ENCODE data around the gene RTN4R.
"Not testable (repeated sequence)": the region's sequence is repeated elsewhere in the genome, so short reads cannot be mapped to it uniquely, and the experiment has no call there.

The RTN4R gene

DNA sequence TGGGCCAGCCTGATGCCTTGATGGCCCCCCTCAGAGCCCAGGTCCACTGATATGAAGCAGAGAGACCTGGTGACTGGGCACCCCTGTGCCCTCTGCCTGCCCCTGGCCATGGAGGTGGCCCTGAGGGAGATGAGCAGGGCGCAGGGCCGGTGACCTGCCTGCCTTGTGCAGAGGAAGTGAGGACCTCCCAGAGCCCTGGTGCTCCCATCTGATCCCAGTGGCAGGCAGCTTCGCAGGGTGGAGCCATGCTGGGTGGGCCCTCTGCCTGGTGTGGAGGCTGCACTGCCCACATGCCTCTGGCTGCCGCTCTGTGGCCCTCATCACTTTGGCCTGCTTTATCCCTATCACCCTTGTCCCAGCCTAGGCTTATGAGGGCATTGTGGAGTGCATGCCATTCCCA, 1.1 kb upstream of the RTN4R start:
- H3K36me3 ChIP-seq (ENCODE audit: control insufficient read depth, low read length); H3F3A ChIP-seq (ENCODE audit: control insufficient read depth, insufficient read depth); H3K27ac ChIP-seq (ENCODE audit: low read depth, low read length); H3K4me3 ChIP-seq (ENCODE audit: low read length); H3K4me1 ChIP-seq (ENCODE audit: control insufficient read depth, low read length); H4K20me1 ChIP-seq (ENCODE audit: control insufficient read depth, insufficient read depth, low read depth, low read length); H3K9me3 ChIP-seq (ENCODE audit: control insufficient read depth, insufficient read depth, low read length); H3K9me2 ChIP-seq (replicated peaks; ENCODE audit: control insufficient read depth, low read length); H3K79me2 ChIP-seq (ENCODE audit: control insufficient read depth, low read length); H3K27me3 ChIP-seq (ENCODE audit: control insufficient read depth, low read length); H3K4me2 ChIP-seq (ENCODE audit: low read length): not testable (repeated sequence)

DNA sequence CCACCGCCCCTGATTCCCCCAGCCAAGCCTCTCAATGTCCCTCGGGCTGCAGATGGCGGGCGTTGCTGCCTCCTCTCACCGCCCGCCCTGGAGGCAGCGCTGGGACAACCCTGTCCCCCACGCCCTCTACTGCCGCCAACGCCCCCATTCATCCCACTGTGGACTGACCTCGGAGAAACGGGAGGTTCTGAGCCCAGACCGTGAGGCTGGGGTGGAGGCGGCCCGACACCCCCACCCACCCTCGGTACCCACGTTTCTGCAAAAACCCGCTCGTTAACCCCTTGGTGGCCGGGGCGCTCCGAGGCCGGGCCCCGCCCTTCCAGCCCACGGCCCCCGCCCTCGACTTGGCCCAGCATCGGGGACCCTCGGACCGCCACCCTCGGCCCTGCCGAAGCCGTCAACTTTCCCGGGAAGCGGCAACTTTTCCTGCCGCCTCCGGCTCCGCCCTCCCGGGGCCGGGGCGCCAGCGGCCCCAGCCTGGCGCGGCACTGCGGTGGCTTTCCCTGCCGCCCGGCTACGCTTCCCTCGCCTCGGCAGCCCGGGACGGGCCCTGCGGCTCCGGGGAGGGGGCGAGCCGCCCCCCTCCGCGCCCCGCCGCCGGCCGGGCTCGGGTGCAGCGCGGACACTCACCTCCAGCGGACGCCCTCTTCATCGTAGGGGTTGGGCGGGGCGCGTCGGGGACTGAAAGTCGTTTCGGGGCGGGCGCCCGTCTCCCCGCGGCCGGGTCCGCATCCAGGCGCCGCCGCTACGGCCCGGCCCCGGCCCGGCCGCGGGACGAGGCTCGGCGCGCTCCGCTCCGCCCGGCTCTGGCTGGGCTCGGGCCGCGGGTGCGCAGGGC, 458 bp downstream of the RTN4R start:
- no peaks in the 10 kb centered on the region for H3K36me3 ChIP-seq (ENCODE audit: control insufficient read depth, low read length)
- H3K27ac ChIP-seq (ENCODE audit: low read depth, low read length) = no peak overlapping the region
- H3K4me3 ChIP-seq (ENCODE audit: low read length) = peak overlapping the region; percentile 17; the same call in 1 of the 2 replicates
- H3K79me2 ChIP-seq (ENCODE audit: control insufficient read depth, low read length) = no peaks in the 10 kb centered on the region
- no peak for TF ChIP-seq EZH2phosphoT487 (IDR thresholded peaks at IDR 0.05; ENCODE audit: borderline replicate concordance, low read length)
- TF ChIP-seq, protein P1, sequence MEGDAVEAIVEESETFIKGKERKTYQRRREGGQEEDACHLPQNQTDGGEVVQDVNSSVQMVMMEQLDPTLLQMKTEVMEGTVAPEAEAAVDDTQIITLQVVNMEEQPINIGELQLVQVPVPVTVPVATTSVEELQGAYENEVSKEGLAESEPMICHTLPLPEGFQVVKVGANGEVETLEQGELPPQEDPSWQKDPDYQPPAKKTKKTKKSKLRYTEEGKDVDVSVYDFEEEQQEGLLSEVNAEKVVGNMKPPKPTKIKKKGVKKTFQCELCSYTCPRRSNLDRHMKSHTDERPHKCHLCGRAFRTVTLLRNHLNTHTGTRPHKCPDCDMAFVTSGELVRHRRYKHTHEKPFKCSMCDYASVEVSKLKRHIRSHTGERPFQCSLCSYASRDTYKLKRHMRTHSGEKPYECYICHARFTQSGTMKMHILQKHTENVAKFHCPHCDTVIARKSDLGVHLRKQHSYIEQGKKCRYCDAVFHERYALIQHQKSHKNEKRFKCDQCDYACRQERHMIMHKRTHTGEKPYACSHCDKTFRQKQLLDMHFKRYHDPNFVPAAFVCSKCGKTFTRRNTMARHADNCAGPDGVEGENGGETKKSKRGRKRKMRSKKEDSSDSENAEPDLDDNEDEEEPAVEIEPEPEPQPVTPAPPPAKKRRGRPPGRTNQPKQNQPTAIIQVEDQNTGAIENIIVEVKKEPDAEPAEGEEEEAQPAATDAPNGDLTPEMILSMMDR (IDR thresholded peaks at IDR 0.05; ENCODE audit: low read depth, low read length, poor library complexity, severe bottlenecking) = no peak
- no peaks in the 10 kb centered on the region for H3K9me2 ChIP-seq (replicated peaks; ENCODE audit: control insufficient read depth, low read length)
- no peaks in the 10 kb centered on the region for H3F3A ChIP-seq (ENCODE audit: control insufficient read depth, insufficient read depth)
- no peaks in the 10 kb centered on the region for H3K4me1 ChIP-seq (ENCODE audit: control insufficient read depth, low read length)
- H3K27me3 ChIP-seq (ENCODE audit: control insufficient read depth, low read length) = peaks cover 8% of the 10 kb centered on the region; the same call in 1 of the 2 replicates
- H3K4me2 ChIP-seq (ENCODE audit: low read length) = peak overlapping the region; percentile 36; the same call in 1 of the 2 replicates
- no peaks in the 10 kb centered on the region for H3K9me3 ChIP-seq (ENCODE audit: control insufficient read depth, insufficient read depth, low read length)
- H4K20me1 ChIP-seq (ENCODE audit: control insufficient read depth, insufficient read depth, low read depth, low read length) = no peaks in the 10 kb centered on the region

DNA sequence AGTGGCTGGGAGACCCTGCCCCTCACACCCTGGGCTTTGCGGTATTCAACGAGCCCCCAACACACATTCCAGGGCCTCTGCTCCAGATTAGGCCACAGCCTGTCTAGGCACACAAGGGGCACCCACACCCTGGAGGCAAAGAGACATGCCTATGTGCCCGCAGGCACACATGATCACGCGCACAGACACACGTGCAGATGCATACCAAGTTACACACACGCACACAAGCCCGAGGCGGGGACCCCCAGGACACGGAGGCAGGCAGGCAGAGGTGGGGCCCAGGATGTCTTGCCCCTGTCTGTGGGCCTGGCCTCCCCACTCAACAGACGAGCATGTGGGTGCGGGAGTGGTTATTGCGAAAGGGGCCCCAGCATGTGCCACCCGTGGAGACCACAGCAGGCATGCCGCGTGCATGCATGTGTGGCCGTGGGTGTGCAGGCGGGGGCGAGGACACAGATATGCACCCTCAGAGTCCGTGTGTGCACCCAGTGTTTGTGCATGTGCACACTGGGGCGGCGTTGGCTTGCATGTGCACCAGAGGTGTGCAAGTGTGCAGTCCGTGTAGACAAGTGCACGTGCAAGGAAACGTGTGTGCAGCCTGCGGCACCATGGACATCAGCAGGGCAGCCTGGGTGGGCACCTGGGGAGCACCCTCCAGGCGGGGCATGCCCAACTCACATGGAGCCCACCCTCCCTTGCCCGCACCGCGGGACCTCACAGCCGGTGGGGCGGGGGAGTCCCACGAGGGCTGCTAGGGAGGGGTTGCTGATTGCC, 1.3 kb downstream of the RTN4R start:
- H3K79me2 ChIP-seq (ENCODE audit: control insufficient read depth, low read length); H3K27me3 ChIP-seq (ENCODE audit: control insufficient read depth, low read length); H3K9me3 ChIP-seq (ENCODE audit: control insufficient read depth, insufficient read depth, low read length); H3K9me2 ChIP-seq (replicated peaks; ENCODE audit: control insufficient read depth, low read length); H3K4me3 ChIP-seq (ENCODE audit: low read length); H3K4me1 ChIP-seq (ENCODE audit: control insufficient read depth, low read length); H3K27ac ChIP-seq (ENCODE audit: low read depth, low read length); H3F3A ChIP-seq (ENCODE audit: control insufficient read depth, insufficient read depth); H4K20me1 ChIP-seq (ENCODE audit: control insufficient read depth, insufficient read depth, low read depth, low read length); H3K4me2 ChIP-seq (ENCODE audit: low read length); H3K36me3 ChIP-seq (ENCODE audit: control insufficient read depth, low read length): not testable (repeated sequence)

DNA sequence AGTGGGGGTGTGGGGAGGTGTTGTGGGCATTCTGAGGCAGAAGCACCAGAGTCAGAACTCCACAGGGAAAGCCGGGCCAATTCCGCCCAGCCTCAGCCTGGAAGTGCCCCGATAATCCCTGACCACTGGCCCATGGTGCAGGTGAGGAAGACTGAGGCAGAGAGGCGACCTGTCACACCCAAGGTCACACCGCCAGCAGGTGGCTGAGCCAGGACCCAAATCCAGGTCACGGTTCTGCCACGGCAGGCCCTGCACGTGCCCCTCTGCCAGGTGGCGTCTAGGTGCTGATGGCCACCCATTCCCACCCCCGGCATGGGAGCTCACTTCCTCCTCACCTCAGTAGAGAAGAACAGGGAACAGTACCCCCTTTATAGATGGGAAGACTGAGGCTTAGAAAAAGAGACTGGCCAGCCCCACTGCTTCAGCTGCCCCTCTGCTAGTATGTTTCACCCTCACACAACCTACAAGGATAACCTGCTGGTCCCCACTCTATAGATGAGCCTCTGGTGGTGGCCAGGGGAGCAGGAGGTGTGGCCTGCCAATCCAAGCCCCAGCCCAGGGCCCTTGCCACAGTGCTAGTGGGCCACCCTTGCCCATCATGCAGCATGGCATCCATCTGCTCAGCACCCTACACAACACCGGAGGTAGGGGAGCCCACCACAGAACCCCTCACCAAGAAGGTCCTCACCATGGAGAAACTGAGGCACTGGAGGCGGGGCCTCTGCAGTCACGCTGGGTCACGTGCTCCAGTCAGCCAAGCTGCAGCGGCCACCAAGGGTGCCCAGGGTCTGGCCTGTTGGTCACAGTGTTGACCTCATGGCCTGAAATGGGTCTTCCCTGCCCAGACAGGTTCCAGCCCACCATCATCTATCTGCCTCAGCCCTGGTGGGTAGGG, 2.1 kb downstream of the RTN4R start:
- not testable (repeated sequence) for H3K4me1 ChIP-seq (ENCODE audit: control insufficient read depth, low read length); H3K27ac ChIP-seq (ENCODE audit: low read depth, low read length); H3K27me3 ChIP-seq (ENCODE audit: control insufficient read depth, low read length); H3K9me2 ChIP-seq (replicated peaks; ENCODE audit: control insufficient read depth, low read length); H3K4me2 ChIP-seq (ENCODE audit: low read length); H3F3A ChIP-seq (ENCODE audit: control insufficient read depth, insufficient read depth); H3K36me3 ChIP-seq (ENCODE audit: control insufficient read depth, low read length); H3K4me3 ChIP-seq (ENCODE audit: low read length); H4K20me1 ChIP-seq (ENCODE audit: control insufficient read depth, insufficient read depth, low read depth, low read length); H3K79me2 ChIP-seq (ENCODE audit: control insufficient read depth, low read length); H3K9me3 ChIP-seq (ENCODE audit: control insufficient read depth, insufficient read depth, low read length)

All from DOHH2 (cell line).